Peyer's patch (tissue), 4 donors: ENCODE results near the gene SIRT6. TPM values are rescaled to one million over a fixed set of nuclear protein-coding genes. Genes with fewer than 3 reads are reported as not detected.
A peak's percentile ranks its signal among the peaks of the same experiment; 100 is the strongest.

Source experiments
- DNase-seq, 3 donors: peaks; one replicate each; pipeline ENCODE4 v3.0.0-alpha.2; 2017 to 2019
- H3K27ac ChIP-seq, 4 donors: fragments of 200-600 bp; sonication (generic); one replicate each; pipeline ENCODE4 v1.5.1; 2016 to 2019
- H3K27me3 ChIP-seq, 2 donors: fragments of 200-600 bp; sonication (generic); one replicate each; pipeline ENCODE4 v1.5.1; 2019
- H3K36me3 ChIP-seq, 3 donors: fragments of 200-600 bp; sonication (generic); one replicate each; pipeline ENCODE4 v1.5.1; 2016 to 2019
- H3K4me1 ChIP-seq, 4 donors: fragments of 200-600 bp; sonication (generic); one replicate each; pipeline ENCODE4 v1.5.1; 2016 to 2019
- H3K4me3 ChIP-seq, 4 donors: fragments of 200-600 bp; sonication (generic); 1 replicate in 3 of 4; 2 replicates in 1 of 4; pipeline ENCODE4 v1.5.1; 2016 to 2019; ENCODE audit warnings: mild to moderate bottlenecking in 1 of 4
- H3K9me3 ChIP-seq, 4 donors: fragments of 200-600 bp; sonication (generic); one replicate each; pipeline ENCODE4 v1.5.1; 2016 to 2019; ENCODE audit warnings: mild to moderate bottlenecking in 1 of 4
- CTCF ChIP-seq, 6 experiments: fragments of 450-650 bp in 4 of 6; fragments of 200-600 bp in 2 of 6; sonication (generic) in 1 of 6; IDR thresholded peaks; one replicate each; pipeline ENCODE4 v1.5.1; 2017 to 2019; ENCODE audit warnings: antibody characterized with exemption in 6 of 6, mild to moderate bottlenecking in 3 of 6, moderate library complexity in 1 of 6
- POLR2A ChIP-seq, 2 donors: fragments of 450-650 bp; IDR thresholded peaks; one replicate each; pipeline ENCODE4 v1.5.1; 2017; ENCODE audit warnings: antibody characterized with exemption in 2 of 2, mild to moderate bottlenecking in 2 of 2, moderate library complexity in 2 of 2
- total RNA-seq, 4 donors: library from RNA; depleted of rRNA; stranded (reverse); fragments of >200 nt; gene quantifications; one replicate each; pipeline ENCODE4 v1.1.0, GENCODE V29; 2016

SIRT6 gene
- total RNA-seq, 4 donors from 2014 or later: 55.3 to 115 (median 84.9) TPM

- Histone ChIP-seq H3K27ac (no peak overlapping the region), H3K9me3 (no peaks in the 10 kb centered on the region), H3K4me3 (no peak overlapping the region), H3K4me1 (no peaks in the 10 kb centered on the region), H3K36me3 (no peaks in the 10 kb centered on the region), H3K27me3 (no peaks in the 10 kb centered on the region)
- TF ChIP-seq CTCF (IDR thresholded peaks at IDR 0.05) (no peak), POLR2A (IDR thresholded peaks at IDR 0.05) (no peak)
- no peak for DNase-seq
These were observed 33.4 kb upstream of the SIRT6 start for GRCh38 chr19:4215807-4216206.

- Histone ChIP-seq H3K4me3 (no peak overlapping the region), H3K9me3 (no peaks in the 10 kb centered on the region), H3K27me3 (no peaks in the 10 kb centered on the region), H3K4me1 (no peaks in the 10 kb centered on the region), H3K36me3 (no peaks in the 10 kb centered on the region), H3K27ac (no peak overlapping the region)
- no peak for DNase-seq
- TF ChIP-seq POLR2A (IDR thresholded peaks at IDR 0.05): no peak
- no peak for TF ChIP-seq CTCF (IDR thresholded peaks at IDR 0.05)
These were observed 30.8 kb upstream of the SIRT6 start for GRCh38 chr19:4213116-4213515.

DNA sequence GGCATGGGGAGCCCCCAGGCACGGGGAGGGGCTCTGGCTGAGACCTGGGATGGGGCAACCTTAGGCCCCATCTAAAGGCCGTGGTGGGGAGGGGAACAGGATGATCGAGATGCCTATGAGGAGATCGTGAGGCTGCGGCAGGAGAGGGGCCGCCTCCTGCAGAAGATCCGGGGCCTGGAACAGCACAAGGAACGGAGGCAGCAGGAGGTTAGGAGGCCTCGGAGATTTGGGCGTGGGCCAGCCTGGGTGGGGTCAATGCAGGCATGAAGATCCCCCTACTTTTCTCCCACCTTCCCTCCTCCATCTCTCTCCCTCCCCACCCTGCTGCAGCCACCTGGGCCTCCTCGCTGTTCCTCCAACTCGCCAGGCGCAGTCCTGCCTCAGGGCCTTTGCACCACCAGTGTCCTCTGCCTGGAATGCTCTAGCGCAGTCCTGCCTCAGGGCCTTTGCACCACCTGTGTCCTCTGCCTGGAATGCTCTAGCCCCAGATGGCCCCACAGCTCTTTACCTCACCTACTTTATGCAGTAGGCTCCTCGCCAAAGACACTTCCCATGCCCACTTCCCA lies 27.9 kb upstream of the SIRT6 start:
- DNase-seq: no peak
- Histone ChIP-seq H3K4me3 (no peak overlapping the region), H3K27ac (no peak overlapping the region), H3K36me3 (no peaks in the 10 kb centered on the region), H3K9me3 (no peaks in the 10 kb centered on the region), H3K4me1 (no peaks in the 10 kb centered on the region), H3K27me3 (no peaks in the 10 kb centered on the region)
- TF ChIP-seq CTCF (IDR thresholded peaks at IDR 0.05) (no peak), POLR2A (IDR thresholded peaks at IDR 0.05) (no peak)

- peak in 2 of 3 donors; percentile 54 to 65 for DNase-seq
- Histone ChIP-seq H3K4me1 (no peaks in the 10 kb centered on the region), H3K27me3 (no peaks in the 10 kb centered on the region), H3K4me3 (no peak overlapping the region), H3K27ac (no peak overlapping the region), H3K36me3 (no peaks in the 10 kb centered on the region), H3K9me3 (no peaks in the 10 kb centered on the region)
- TF ChIP-seq CTCF (IDR thresholded peaks at IDR 0.05): peak in 4 of 6 experiments; percentile 33 to 59 (median 44)
- TF ChIP-seq POLR2A (IDR thresholded peaks at IDR 0.05): no peak
These were observed 26.2 kb upstream of the SIRT6 start for GRCh38 chr19:4208385-4209094.

- H3K4me3 ChIP-seq: no peak overlapping the region
- no peaks in the 10 kb centered on the region for H3K4me1 ChIP-seq
- H3K9me3 ChIP-seq: no peaks in the 10 kb centered on the region
- H3K27me3 ChIP-seq: no peaks in the 10 kb centered on the region
- DNase-seq: no peak
- TF ChIP-seq CTCF (IDR thresholded peaks at IDR 0.05) (peak in 3 of 6 experiments; percentile 22 to 35 (median 33)), POLR2A (IDR thresholded peaks at IDR 0.05) (no peak)
- H3K27ac ChIP-seq: no peak overlapping the region
- no peaks in the 10 kb centered on the region for H3K36me3 ChIP-seq
These were observed 24.6 kb upstream of the SIRT6 start for GRCh38 chr19:4206818-4207484.
